Subcutaneous adipose tissue (tissue), 4 donors: ENCODE data around the gene SCN9A. TPM values are rescaled to one million over a fixed set of nuclear protein-coding genes. Genes with fewer than 3 reads are reported as not detected.

ENCODE experiments used
- total RNA-seq, 4 donors: library from RNA; depleted of rRNA; stranded (reverse); fragments of >200 nt; gene quantifications; one replicate each; pipeline ENCODE4 v1.1.0, GENCODE V29; 2016
- TF ChIP-seq, protein P1 (sequence below): fragments of 450-650 bp; IDR thresholded peaks from one replicate; pipeline ENCODE4 v1.5.1; 2016; ENCODE audit warnings: low read depth, mild to moderate bottlenecking, control low read depth, antibody characterized with exemption, moderate library complexity

The SCN9A gene
- total RNA-seq, 4 donors from 2014 or later: 8.1 to 18.9 (median 14.9) TPM

DNA sequence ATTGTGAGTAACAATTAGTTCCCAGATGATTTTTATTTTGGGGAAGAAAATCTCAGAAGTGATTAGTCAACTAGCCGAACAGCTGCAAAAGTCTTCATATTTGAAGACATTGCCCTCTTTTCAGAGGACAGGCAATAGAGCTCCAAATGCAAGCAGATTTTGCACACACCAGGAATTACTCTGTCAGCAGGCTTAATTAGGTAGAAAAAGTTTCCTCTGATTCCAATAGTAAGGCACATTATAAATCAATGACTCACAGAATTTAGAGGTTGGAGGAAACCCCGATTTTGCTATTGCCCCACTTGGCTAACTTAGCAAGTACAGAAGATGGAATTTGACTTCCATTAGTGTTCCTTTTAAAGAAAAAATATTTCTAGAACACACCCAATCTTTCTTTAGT lies 217.2 kb downstream of the SCN9A start:
- TF ChIP-seq, protein P1, sequence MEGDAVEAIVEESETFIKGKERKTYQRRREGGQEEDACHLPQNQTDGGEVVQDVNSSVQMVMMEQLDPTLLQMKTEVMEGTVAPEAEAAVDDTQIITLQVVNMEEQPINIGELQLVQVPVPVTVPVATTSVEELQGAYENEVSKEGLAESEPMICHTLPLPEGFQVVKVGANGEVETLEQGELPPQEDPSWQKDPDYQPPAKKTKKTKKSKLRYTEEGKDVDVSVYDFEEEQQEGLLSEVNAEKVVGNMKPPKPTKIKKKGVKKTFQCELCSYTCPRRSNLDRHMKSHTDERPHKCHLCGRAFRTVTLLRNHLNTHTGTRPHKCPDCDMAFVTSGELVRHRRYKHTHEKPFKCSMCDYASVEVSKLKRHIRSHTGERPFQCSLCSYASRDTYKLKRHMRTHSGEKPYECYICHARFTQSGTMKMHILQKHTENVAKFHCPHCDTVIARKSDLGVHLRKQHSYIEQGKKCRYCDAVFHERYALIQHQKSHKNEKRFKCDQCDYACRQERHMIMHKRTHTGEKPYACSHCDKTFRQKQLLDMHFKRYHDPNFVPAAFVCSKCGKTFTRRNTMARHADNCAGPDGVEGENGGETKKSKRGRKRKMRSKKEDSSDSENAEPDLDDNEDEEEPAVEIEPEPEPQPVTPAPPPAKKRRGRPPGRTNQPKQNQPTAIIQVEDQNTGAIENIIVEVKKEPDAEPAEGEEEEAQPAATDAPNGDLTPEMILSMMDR: no peak

DNA sequence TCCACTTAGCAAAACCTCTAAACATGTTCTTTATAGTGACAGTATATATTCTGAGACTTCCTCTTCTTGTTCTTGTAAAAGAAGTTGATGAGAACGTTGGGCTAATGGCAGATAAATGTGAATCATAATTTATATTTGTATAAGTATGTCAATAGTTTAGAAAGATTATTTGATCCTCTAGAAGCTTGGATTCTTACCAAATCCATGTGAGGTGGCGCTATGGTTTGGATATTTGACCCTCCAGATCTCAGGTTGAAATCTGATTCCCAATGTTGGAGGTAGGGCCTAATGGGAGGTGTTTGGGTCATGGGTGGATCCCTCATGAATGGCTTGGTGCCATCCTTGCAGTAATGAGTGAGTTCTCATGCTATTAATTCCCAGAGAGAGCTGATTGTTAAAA lies 218.2 kb downstream of the SCN9A start:
- TF ChIP-seq, protein P1: no peak

DNA sequence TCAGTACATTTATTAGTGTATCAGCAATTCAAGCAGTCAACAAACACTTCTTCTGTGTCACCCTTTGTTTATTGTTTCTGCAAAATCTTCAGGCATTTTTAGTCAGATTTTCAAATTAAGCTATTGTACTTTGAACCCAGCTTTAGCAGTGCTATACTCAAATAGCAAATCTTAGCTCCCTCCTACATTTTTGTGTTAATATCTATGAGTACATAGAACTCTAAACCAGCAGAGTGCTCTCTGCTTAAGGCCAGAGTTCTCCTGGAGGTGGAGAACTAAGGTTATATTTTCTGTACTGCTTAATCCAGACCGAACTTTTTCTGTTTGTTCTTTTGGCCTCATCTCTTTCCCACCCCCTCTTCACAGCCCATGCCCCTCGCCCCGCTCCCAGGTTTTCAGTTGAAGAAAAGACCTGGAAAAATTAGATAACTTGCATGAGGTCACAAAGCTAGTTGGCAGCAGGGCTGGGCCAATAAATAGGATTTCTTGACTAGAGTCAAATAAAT lies 218.7 kb downstream of the SCN9A start:
- TF ChIP-seq, protein P1: no peak

DNA sequence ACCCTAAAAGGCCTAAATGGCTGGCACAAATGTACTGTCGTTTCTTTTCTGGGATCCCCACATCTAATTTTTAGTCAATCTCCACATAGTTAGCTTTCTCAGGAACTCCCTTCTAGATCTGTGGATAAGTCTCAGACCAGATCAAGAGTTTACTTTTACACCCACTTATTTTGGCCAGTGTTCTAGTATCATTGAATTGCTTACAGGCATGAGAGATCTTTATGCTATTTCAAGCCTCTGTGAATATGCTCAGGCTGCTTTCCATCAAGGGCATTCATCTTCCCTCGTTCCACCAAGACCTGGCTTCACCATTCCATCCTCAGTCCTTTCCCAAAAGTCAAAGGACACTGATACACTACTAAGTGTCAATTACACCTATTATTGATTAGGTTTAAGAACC lies 220.2 kb downstream of the SCN9A start:
- TF ChIP-seq, protein P1: no peak

DNA sequence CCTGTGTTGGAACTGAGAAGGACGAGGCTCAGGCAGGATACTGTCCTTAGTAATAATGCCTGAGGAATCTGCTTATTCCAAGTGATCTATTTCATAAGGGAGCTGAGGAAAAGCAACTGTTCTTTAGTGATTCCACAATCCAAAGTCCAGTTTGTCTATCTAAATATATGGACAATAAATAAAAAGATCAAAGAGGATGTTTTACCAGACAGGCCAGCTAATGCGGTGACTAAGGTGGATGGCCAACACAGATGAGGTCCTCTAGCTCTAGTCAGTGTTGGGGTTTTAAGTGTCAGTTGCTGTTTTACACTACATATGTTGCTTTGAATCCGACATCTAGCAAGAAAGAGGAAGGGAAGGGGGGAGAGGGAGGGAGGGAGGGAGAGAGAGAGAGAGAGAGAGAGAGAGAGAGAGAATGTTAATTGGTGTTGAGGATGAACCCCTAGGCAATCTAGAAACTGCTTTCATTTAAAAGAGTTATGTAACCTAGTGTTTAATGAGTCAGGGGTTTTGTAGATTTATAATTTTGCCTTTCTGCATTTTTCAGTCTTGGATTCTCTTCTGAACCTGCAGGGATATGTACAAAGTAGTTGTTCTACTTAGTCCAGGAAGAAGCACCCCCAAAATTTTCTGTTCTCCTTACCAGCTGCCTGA lies 220.9 kb downstream of the SCN9A start:
- TF ChIP-seq, protein P1: no peak

DNA sequence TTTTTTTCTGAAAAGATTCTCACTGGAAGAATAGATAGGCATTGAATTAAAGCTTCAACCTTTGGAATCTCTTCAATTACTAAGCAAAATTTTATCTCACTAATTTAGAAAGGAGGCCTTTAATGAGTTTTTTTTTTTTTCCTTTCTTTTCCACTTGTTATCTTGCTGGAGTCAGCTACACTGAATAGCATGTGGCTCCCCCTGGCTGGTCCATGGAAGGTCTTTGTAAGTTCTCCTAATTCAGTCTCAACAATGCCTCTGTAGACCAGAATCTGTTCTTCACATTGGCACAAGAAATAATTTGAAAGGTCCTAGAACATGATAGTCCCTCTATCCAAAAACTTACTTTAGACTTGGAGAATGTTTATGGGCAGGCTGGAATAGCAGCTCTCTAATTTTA lies 223.7 kb downstream of the SCN9A start:
- TF ChIP-seq, protein P1: no peak

DNA sequence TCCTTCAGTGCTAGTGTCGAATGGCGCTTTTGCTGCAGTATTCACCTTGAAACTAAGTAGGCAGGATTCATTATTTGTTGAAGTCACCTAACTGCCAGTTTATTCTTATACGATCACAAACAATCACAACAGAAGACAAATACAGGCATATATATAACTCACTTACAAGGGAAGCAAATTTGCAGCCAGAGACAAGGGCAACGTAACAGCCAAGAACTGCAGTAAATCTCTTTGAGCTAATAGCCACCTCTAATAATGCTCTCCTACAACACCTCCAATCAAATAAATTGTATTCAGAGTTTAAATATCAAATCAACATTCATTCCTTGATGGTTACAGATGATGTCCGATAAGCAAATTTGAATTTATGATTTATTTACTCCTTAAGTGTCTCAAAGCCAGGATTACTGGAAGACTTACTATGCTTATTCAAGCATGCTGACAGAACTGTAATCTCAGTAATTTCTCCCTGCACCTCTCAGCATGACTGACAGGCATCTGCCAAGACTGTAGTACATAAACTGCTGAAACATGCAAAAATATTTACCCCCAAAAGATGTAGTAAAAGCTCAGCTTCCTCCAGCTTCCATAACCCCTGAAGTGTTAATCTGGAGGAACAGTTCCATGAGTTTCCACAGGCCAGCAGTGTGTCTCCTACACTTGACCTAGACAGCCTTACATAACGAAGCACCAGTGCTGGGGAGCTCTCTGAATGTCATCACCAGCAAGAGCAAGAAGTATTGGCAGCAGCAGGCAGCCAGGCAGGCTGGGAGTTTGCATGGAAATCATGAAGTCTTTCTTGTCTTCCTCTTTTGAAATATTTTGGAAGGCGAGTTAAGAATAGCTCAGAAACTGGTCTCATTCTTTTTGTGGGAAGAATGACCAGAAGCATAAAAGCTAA lies 227.0 kb downstream of the SCN9A start:
- TF ChIP-seq, protein P1: no peak
